OCI-LY7 (cell line): Measurements from ENCODE around the gene DGKG. TPM values are rescaled to one million over a fixed set of nuclear protein-coding genes. Genes with fewer than 3 reads are reported as not detected.

Experiments used
- BruUV-seq: library from RNA; stranded (reverse); fragments of 400-500 nt; replicated peaks from 2 replicates; lab custom pipeline; 2021; lab: Mats Ljungman, UMichigan
- CTCF ChIA-PET: fragments of 300-600 bp; sonication (Branson Sonifier 250); formaldehyde crosslinking; loops from one replicate; lab custom pipeline; 2022; ENCODE audit warnings: antibody characterized with exemption; ENCODE audit not compliant: unreplicated experiment; lab: Charles Lee
- POLR2A ChIA-PET: fragments of 300-600 bp; sonication (Branson Sonifier 250); formaldehyde crosslinking; loops from one replicate; lab custom pipeline; 2022; ENCODE audit warnings: antibody characterized with exemption; lab: Charles Lee
- DNase-seq: peaks from one replicate; pipeline ENCODE4 v3.0.0-alpha.2; 2015; ENCODE audit warnings: low spot score
- H2AFZ ChIP-seq: fragments of 200-600 bp; sonication (generic), shearing (Covaris generic); 2 replicates; pipeline ENCODE4 v1.6.1; 2014; ENCODE audit warnings: mild to moderate bottlenecking, antibody characterized with exemption, low read length, moderate library complexity
- H3K27ac ChIP-seq: fragments of 200-600 bp; sonication (generic); 2 replicates; pipeline ENCODE4 v1.5.1; 2014; ENCODE audit warnings: mixed run types, low read depth, mild to moderate bottlenecking, moderate library complexity, low read length, inconsistent platforms; ENCODE audit not compliant: poor library complexity, severe bottlenecking
- H3K36me3 ChIP-seq: fragments of 200-600 bp; sonication (generic); 2 replicates; pipeline ENCODE4 v1.6.1; 2014; ENCODE audit warnings: mild to moderate bottlenecking, antibody characterized with exemption, low read length, moderate library complexity, mixed read lengths; ENCODE audit not compliant: insufficient read depth
- H3K4me1 ChIP-seq: fragments of 200-600 bp; sonication (generic); 2 replicates; pipeline ENCODE4 v1.5.1; 2014; ENCODE audit warnings: mild to moderate bottlenecking, low read length; ENCODE audit not compliant: insufficient read depth, poor library complexity, severe bottlenecking
- H3K4me2 ChIP-seq: fragments of 200-600 bp; sonication (generic); 2 replicates; pipeline ENCODE4 v1.6.1; 2014; ENCODE audit warnings: mild to moderate bottlenecking, low read length
- H3K4me3 ChIP-seq: fragments of 200-600 bp; sonication (generic); 2 replicates; pipeline ENCODE4 v1.5.1; 2014; ENCODE audit warnings: mild to moderate bottlenecking, low read depth, low read length; ENCODE audit not compliant: poor library complexity, severe bottlenecking
- H3K79me2 ChIP-seq: fragments of 200-600 bp; sonication (generic); 2 replicates; pipeline ENCODE4 v1.6.1; 2016; ENCODE audit warnings: low read depth, mild to moderate bottlenecking, low read length, moderate library complexity, mixed read lengths; ENCODE audit not compliant: insufficient read depth
- H3K9me2 ChIP-seq: fragments of 200-600 bp; sonication (generic); 2 replicates; pipeline ENCODE4 v1.6.1; 2016; ENCODE audit warnings: mild to moderate bottlenecking, low read length, mixed read lengths; ENCODE audit not compliant: insufficient read depth
- H3K9me3 ChIP-seq: fragments of 200-600 bp; sonication (generic); 2 replicates; pipeline ENCODE4 v1.6.1; 2014; ENCODE audit warnings: mild to moderate bottlenecking, mixed run types, low read length, mixed read lengths
- H4K20me1 ChIP-seq: fragments of 200-600 bp; sonication (generic); 2 replicates; pipeline ENCODE4 v1.6.1; 2014; ENCODE audit warnings: mild to moderate bottlenecking, antibody characterized with exemption, low read length, moderate library complexity, mixed read lengths; ENCODE audit not compliant: insufficient read depth
- EZH2phosphoT487 ChIP-seq: fragments of 200-600 bp; sonication (generic); IDR thresholded peaks from 2 replicates; pipeline ENCODE4 v1.6.1; 2018; ENCODE audit warnings: low read depth, borderline replicate concordance, mild to moderate bottlenecking, mixed run types, antibody characterized with exemption, low read length, moderate library complexity, mixed read lengths
- intact Hi-C: fragments of 100-400 bp; cut with micrococcal nuclease; formaldehyde crosslinking; loops from one replicate; pipeline ENCODE4 v1.10.0; 2022; ENCODE audit not compliant: unreplicated experiment
- total RNA-seq, 2 experiments: library from RNA; depleted of rRNA in 1 of 2; stranded (reverse); fragments of >200 nt in 1 of 2; shearing (Covaris generic) in 1 of 2; gene quantifications; 2 replicates each; pipeline ENCODE4 v1.2.3, GENCODE V29; 2014 to 2022
- TF ChIP-seq, protein P1 (sequence below): fragments of 200-600 bp; sonication (generic); conservative IDR thresholded peaks from 2 replicates; pipeline ENCODE4 v1.5.1; 2014; ENCODE audit warnings: mild to moderate bottlenecking, antibody characterized with exemption, low read length, moderate library complexity, mixed read lengths

Gene DGKG
- total RNA-seq, 2 experiments from 2014 or later = 0.06 TPM; not detected in 1

DNA sequence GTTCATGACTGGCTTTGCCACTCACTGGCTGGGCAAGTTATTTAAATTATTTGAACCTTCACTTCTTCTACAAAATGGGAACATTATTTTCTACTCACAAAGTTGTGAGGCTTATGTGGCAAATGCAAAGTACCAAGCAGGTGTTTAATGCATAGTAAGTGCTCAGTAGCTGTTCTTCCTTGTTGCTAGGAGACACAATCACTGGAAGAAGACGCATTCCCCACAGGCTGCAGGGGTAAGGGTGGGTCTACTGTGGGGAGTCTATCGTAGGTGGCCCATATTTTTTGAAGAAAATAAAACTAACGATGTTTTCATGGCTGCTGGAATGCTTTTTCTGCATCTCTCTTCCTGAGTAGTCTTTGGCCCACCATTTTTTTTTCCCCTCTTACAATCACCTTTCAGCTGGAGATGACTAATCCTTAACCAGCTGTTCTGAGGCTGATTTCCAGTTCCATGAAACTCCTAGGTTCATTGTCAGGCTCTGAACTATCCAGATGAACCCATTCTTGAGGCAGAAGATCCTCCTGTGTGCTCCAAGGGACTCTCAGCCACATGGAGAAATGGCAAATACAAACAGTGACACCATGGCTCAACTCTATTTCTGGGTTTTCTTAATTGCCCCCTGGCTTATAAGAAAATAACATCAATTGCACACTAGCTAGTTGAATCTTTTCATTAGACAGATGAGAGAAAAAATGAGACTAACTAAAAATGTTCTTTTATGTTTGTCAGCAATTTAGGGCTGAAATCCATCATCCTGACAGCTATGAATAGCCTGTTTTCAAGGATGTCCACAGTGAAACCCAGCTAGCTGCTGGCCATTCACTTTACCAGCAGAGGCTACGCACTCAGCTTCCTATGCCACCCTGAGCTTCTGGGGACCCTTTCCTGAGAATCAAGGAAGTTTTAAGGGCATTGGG is 144.9 kb downstream of the DGKG start:
- H3K79me2 ChIP-seq = no peaks in the 10 kb centered on the region
- no TSS peak for BruUV-seq
- ChIA-PET CTCF (no interaction called here), POLR2A (interaction anchor here (0.7 to 1.2 kb wide), 6 partner anchors 10 to 232 kb away, joined by 3 read pairs; no protein-coding TSS in a partner anchor)
- H2AFZ ChIP-seq = no peak overlapping the region
- DNase-seq = no peak
- no peak overlapping the region for H3K27ac ChIP-seq
- H3K4me3 ChIP-seq = no peak overlapping the region
- H3K9me2 ChIP-seq = no peaks in the 10 kb centered on the region
- H3K4me1 ChIP-seq = peaks cover 14% of the 10 kb centered on the region
- no peak overlapping the region for H3K4me2 ChIP-seq
- intact Hi-C loops = no loop called here
- H3K9me3 ChIP-seq = no peaks in the 10 kb centered on the region
- no peaks in the 10 kb centered on the region for H3K36me3 ChIP-seq
- TF ChIP-seq, protein P1, sequence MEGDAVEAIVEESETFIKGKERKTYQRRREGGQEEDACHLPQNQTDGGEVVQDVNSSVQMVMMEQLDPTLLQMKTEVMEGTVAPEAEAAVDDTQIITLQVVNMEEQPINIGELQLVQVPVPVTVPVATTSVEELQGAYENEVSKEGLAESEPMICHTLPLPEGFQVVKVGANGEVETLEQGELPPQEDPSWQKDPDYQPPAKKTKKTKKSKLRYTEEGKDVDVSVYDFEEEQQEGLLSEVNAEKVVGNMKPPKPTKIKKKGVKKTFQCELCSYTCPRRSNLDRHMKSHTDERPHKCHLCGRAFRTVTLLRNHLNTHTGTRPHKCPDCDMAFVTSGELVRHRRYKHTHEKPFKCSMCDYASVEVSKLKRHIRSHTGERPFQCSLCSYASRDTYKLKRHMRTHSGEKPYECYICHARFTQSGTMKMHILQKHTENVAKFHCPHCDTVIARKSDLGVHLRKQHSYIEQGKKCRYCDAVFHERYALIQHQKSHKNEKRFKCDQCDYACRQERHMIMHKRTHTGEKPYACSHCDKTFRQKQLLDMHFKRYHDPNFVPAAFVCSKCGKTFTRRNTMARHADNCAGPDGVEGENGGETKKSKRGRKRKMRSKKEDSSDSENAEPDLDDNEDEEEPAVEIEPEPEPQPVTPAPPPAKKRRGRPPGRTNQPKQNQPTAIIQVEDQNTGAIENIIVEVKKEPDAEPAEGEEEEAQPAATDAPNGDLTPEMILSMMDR = no peak
- TF ChIP-seq EZH2phosphoT487 = no peak
- no peaks in the 10 kb centered on the region for H4K20me1 ChIP-seq

DNA sequence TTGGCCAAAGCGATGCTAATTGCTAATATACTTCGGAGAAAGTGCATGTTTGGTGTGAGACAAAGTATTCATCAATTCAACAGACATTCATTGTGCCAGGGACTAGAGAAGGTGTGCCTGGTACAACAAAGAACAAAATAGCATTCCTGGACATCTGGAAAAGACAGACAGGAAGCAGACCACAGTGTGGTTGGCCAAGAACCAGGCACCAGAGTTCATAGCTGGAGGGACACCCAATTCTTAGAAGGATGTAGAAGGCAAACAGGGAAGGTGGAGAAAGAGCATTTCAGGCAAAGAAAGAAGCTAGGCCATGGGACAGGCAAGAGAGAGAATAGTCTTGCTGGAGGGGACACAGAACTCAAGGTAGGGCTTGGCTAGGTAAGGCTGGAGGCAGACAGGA is 147.4 kb downstream of the DGKG start:
- H3K4me2 ChIP-seq = no peak overlapping the region

More for the DNA sequence above, 147.4 kb downstream of the DGKG start:
- BruUV-seq = no TSS peak
- Histone ChIP-seq H3K9me3 (no peaks in the 10 kb centered on the region), H3K4me3 (no peak overlapping the region), H2AFZ (no peak overlapping the region), H4K20me1 (no peaks in the 10 kb centered on the region), H3K9me2 (no peaks in the 10 kb centered on the region), H3K27ac (no peak overlapping the region), H3K36me3 (no peaks in the 10 kb centered on the region), H3K79me2 (no peaks in the 10 kb centered on the region), H3K4me1 (peaks cover 21% of the 10 kb centered on the region)
- no peak for DNase-seq
- ChIA-PET CTCF (no interaction called here), POLR2A (interaction anchor here (0.6 to 1.8 kb wide), 4 partner anchors 9 to 372 kb away, joined by 3 to 4 read pairs (median 3); no protein-coding TSS in a partner anchor)
- no peak for TF ChIP-seq EZH2phosphoT487
- TF ChIP-seq, protein P1 = no peak
- intact Hi-C loops = no loop called here
